Measurements from ENCODE around the gene SLC41A2.
A peak's percentile ranks its signal among the peaks of the same experiment; 100 is the strongest.

The SLC41A2 gene

DNA sequence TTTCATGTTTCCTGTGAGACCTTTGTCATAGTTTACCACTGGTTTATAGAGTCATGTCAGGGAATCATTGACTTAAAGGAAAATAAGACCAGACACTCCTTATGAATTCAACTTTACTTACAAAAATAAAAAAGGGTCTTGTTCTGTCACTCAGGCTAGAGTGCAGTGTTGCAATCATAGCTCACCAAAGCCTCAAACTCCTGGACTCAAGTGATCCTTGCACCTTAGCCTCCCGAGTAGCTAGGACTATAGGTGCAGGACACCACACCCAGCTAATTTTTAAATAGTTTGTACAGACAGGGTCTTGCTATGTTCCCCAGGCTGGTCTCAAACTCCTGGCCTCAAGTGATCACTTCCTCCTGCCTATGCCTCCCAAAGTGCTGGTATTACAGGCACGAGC, 19.0 kb downstream of the SLC41A2 start:
- TF ChIP-seq NFRKB (IDR thresholded peaks at IDR 0.05) (no peak), FOXA1 (IDR thresholded peaks at IDR 0.05) (no peak), ARNT (IDR thresholded peaks at IDR 0.05) (no peak), SP1 (IDR thresholded peaks at IDR 0.05) (no peak), SUZ12 (IDR thresholded peaks at IDR 0.05) (no peak), FOXK2 (IDR thresholded peaks at IDR 0.05) (no peak), HDGF (IDR thresholded peaks at IDR 0.05; ENCODE audit: borderline replicate concordance) (no peak), CTBP1 (IDR thresholded peaks at IDR 0.05; ENCODE audit: borderline replicate concordance) (no peak), BHLHE40 (IDR thresholded peaks at IDR 0.05; ENCODE audit: borderline replicate concordance) (no peak), ZNF384 (IDR thresholded peaks at IDR 0.05) (no peak), FOXM1 (IDR thresholded peaks at IDR 0.05; ENCODE audit: borderline replicate concordance) (no peak), L3MBTL2 (conservative IDR thresholded peaks at IDR 0.05) (no peak)
- TF ChIP-seq, protein P1, sequence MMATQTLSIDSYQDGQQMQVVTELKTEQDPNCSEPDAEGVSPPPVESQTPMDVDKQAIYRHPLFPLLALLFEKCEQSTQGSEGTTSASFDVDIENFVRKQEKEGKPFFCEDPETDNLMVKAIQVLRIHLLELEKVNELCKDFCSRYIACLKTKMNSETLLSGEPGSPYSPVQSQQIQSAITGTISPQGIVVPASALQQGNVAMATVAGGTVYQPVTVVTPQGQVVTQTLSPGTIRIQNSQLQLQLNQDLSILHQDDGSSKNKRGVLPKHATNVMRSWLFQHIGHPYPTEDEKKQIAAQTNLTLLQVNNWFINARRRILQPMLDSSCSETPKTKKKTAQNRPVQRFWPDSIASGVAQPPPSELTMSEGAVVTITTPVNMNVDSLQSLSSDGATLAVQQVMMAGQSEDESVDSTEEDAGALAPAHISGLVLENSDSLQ (IDR thresholded peaks at IDR 0.05): no peak
- DNase-seq (ENCODE audit: extremely low spot score): no peak
- ChIA-PET POLR2A (no interaction called here), CTCF (no interaction called here)

DNA sequence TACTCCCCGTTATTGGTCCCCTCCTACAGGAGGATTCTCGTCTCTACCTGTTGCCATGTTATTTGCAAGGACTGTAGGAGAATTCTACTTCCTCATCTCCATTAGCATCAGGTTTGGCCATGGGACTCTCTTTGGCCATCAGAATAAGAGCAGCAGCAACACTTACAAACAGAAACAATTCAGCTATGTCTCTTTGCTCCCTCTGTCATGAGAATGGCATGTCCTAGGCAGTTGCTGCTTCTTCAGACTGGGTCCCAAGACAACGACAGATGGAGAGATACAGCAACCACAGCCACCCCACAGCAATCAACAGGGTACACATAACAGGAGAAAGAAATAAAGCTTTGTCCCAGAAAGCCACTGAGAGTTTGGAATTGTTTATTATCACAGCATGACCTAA, 19.7 kb downstream of the SLC41A2 start:
- no peak for DNase-seq (ENCODE audit: extremely low spot score)
- POLR2A ChIA-PET: no interaction called here
- CTCF ChIA-PET: interaction anchor here (0.9 kb wide), 1 partner anchor 169 kb away, joined by 9 read pairs; the partner anchor contains the start of gene WASHC4
- no peak for TF ChIP-seq TARDBP (IDR thresholded peaks at IDR 0.05)
- TF ChIP-seq, protein P1 (IDR thresholded peaks at IDR 0.05): no peak
- TF ChIP-seq SUZ12 (IDR thresholded peaks at IDR 0.05): no peak
- TF ChIP-seq ARNT (IDR thresholded peaks at IDR 0.05): no peak
- no peak for TF ChIP-seq NFRKB (IDR thresholded peaks at IDR 0.05)

DNA sequence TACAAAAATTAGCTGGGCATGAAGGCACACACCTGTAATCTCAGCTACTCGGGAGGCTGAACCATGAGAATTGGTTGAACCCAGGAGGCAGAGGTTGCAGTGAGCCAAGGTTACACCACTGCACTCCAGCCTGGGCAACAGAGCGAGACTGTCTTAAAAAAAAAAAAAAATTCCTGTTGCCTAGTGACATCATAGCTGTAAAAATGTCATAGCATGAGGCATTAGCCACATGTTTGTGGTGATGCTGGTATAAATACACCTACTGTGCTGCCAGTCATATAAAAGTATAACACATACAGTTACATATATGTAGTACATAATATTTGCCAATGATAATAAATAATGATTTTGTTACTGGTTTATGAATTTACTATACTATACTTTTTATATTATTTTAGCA, 22.2 kb downstream of the SLC41A2 start:
- TF ChIP-seq, protein P1 (IDR thresholded peaks at IDR 0.05): peak; percentile 31; the same call in 1 of the 2 replicates
- no peak for TF ChIP-seq LEF1 (IDR thresholded peaks at IDR 0.05; ENCODE audit: borderline replicate concordance)
- no peak for DNase-seq (ENCODE audit: extremely low spot score)
- CTCF ChIA-PET: no interaction called here
- POLR2A ChIA-PET: no interaction called here

- ChIA-PET CTCF (interaction anchor here (0.6 kb wide), 1 partner anchor 776 kb away, joined by 6 read pairs; no protein-coding TSS in a partner anchor), POLR2A (no interaction called here)
- DNase-seq (ENCODE audit: extremely low spot score): no peak
- no peak for TF ChIP-seq FOXK2 (IDR thresholded peaks at IDR 0.05)
- TF ChIP-seq FOXM1 (IDR thresholded peaks at IDR 0.05; ENCODE audit: borderline replicate concordance): no peak
Observed at GRCh38 chr12:104933778-104934177, 24.3 kb downstream of the SLC41A2 start.

DNA sequence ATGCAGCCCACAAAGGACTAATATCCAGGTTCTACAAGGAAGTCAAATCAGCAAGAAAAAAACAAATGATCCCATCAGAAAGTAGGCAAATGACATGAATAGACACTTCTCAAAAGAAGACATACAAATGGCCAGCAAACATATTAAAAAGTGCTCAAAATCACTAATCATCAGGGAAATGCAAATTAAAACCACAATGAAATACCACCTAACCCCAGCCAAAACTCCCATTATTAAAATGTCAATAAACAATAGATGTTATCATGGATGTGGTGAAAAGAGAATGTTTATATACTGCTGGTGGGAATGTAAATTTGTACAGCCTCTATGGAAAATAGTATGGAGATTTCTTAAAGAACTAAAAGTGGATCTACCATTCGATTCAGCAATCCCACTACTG, 25.0 kb downstream of the SLC41A2 start:
- ChIA-PET CTCF (no interaction called here), POLR2A (no interaction called here)
- TF ChIP-seq L3MBTL2 (conservative IDR thresholded peaks at IDR 0.05) (no peak), SUZ12 (IDR thresholded peaks at IDR 0.05) (no peak), CTBP1 (IDR thresholded peaks at IDR 0.05; ENCODE audit: borderline replicate concordance) (no peak), HDGF (IDR thresholded peaks at IDR 0.05; ENCODE audit: borderline replicate concordance) (no peak), FOXA1 (IDR thresholded peaks at IDR 0.05) (no peak), ARNT (IDR thresholded peaks at IDR 0.05) (no peak), FOXM1 (IDR thresholded peaks at IDR 0.05; ENCODE audit: borderline replicate concordance) (no peak), BHLHE40 (IDR thresholded peaks at IDR 0.05; ENCODE audit: borderline replicate concordance) (no peak), ZNF384 (IDR thresholded peaks at IDR 0.05) (no peak), LEF1 (IDR thresholded peaks at IDR 0.05; ENCODE audit: borderline replicate concordance) (no peak), NFRKB (IDR thresholded peaks at IDR 0.05) (no peak), ELF4 (IDR thresholded peaks at IDR 0.05) (no peak)
- TF ChIP-seq, protein P1 (IDR thresholded peaks at IDR 0.05): no peak
- DNase-seq (ENCODE audit: extremely low spot score): no peak

DNA sequence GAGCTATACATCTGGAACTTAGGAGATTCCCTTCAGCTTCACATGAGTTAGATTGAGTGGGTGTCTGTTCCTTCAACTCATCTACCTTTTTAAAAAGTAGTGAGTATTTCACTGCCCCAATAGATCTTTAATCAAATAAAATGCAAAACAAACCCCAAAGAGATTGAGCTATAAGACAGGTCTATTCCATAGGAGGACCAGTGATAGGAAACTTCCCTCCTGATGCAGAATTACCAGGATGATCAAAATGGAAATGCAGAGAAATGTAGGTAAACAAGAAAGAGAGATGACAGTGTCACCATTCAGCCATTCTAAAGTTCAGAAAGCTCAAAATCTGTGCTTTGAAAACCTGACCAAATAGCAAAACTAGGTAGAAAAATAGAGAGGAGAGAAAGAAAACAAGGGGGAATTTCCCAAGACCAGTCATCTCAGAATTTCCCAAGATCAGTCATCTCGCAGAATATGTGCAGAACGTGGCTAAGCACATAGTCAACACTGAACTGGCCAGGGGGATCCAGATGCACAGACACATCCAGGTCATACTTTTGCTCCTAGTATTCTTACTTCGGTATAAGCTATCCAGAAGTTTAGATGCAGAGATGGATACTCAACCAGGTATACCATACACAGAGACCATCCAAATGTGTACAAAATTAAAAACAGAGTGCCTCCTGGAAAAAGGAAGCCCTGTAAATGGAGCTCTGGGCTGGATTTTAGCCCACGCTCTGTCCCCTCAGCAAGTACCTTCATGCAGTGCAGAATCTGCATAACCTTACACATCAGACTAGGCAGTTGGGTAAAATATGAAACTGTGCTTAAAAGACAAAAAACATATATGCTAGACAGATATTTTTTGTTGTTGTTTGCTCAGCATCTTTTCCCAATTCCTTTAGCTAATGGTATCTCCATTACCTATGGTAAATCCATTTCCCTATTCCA, 27.4 kb downstream of the SLC41A2 start:
- POLR2A ChIA-PET: no interaction called here
- DNase-seq (ENCODE audit: extremely low spot score): no peak
- no peak for TF ChIP-seq CTBP1 (IDR thresholded peaks at IDR 0.05; ENCODE audit: borderline replicate concordance)
- CTCF ChIA-PET: no interaction called here

Data from HEK293T (cell line).